GM21515 (cell line): ENCODE results near the gene CLIC5.

ENCODE experiments used
- ATAC-seq: cut with Tn5 transposase; IDR thresholded peaks from one replicate; pipeline ENCODE4 v1.9.1; 2021; ENCODE audit not compliant: unreplicated experiment

CLIC5 gene

GRCh38 chr6:46036911-46037310, 21.3 kb upstream of the CLIC5 start:
- no peak for ATAC-seq

DNA sequence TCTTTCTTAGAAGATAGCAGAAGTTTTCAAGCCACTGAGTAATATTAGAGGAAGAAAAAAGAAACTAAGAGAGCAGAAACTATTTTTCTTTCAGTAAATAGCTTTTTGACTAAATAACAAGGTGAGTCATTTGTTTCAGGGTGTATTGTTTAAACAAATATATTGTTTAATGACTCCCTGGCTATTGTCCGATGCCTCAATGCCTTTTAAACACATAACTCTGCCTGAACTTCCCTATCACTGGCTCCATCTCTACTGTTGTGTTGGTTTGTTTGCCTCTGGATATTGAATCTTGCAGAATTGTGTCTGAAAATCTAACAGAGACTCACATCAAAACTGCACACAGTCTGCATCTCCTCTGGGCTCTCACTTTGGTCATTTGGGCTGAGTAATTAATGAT, 19.6 kb upstream of the CLIC5 start:
- no peak for ATAC-seq

GRCh38 chr6:46032110-46032998, 16.7 kb upstream of the CLIC5 start:
- ATAC-seq: no peak

- ATAC-seq: no peak
These were observed 13.9 kb upstream of the CLIC5 start for GRCh38 chr6:46029602-46030001.

GRCh38 chr6:46026307-46026706, 10.6 kb upstream of the CLIC5 start:
- ATAC-seq: no peak

DNA sequence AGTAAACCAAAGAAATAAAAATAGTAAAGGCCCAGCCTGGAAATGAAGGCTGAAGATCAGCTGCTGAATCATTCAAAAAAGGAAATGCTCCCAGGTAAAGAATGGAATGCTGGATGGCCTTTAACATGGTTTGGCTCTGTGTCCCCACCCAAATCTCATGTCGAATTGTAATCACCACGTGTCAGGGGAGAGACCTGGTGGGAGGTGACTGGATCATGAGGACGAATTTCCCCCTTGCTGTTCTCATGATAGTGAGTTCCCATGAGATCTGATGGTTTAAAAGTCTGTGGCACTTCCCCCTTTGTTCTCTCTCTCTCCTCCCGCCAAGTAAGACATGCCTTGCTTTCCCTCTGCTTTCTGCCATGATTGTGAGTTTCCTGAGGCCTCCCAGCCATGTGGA, 9.9 kb upstream of the CLIC5 start:
- no peak for ATAC-seq

DNA sequence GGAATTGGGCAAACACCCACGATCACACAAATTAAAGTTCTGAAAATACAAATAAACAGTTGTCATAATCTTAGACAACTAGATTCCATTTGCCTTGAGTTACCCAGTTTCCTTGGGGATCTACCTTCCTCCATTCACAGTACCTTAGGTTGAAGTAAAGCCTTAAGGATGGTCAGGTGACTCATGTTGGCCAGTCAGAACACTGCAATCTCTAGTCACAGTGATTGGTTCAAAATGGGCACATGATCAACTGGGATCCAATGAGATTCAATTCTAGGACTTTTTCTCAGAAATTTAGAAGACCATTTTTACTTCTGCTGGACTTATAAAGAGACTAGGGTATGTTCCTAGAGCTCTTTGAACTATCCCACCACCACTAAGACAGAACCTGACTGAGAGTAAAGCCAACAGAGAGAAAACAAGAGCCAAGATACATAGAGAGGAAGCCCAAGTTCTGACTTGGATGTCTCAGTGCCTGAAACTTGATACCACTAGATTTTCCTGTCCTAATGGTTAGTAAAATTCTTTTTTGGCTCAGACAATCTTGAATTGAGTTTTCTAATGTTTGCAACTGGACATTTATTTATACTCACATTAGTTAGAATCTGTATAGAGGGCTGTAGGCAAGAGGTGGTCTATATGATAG, 8.6 kb upstream of the CLIC5 start:
- no peak for ATAC-seq

GRCh38 chr6:46023216-46023915, 7.7 kb upstream of the CLIC5 start:
- no peak for ATAC-seq

- ATAC-seq: no peak
These were observed 6.7 kb upstream of the CLIC5 start for GRCh38 chr6:46022106-46022948.

DNA sequence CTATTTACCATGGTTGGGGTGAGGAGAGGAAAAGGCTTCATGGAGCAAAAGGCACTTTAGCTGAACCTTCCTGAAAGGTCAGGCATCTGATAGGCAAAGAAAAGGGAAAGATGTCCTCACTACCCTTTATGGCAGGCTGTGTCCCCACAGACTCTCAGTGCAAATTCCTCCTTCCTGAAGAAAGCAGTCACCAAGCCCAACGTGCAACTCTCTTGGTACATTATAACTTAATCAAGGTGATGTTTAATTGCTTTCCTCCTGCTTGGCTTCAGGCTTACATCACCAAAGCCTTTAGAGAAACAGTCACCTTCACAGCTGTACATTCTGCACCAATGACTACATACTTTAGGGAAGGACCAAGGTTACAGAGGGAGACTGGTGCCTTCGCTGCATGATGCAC, 2.1 kb upstream of the CLIC5 start:
- no peak for ATAC-seq

DNA sequence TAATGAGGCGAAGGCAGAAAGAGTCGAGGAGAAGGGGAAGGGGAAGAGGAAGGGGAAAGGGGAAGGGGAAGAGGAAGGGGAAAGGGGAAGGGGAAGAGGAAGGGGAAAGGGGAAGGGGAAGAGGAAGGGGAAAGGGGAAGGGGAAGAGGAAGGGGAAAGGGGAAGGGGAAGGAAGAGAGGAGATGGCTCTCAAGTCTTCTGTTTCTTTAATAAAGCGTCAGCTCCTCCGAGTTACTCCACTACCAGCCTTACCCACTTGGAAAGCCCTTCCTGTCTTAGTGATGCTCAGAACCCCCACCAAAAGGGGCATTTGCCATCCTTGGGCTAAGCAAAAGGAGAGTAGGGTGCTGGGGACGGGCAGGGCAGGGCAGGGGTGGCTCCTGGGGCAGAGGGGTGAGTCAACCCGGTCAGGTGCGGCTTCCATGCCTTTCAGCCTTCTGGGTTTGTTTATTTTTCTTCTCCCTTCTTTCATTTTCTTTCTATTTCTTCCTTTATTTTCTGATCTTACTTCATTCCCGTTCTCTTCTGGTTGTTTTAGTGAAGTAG, 476 bp upstream of the CLIC5 start:
- no peak for ATAC-seq

GRCh38 chr6:46014511-46015118, 1.0 kb downstream of the CLIC5 start:
- no peak for ATAC-seq

DNA sequence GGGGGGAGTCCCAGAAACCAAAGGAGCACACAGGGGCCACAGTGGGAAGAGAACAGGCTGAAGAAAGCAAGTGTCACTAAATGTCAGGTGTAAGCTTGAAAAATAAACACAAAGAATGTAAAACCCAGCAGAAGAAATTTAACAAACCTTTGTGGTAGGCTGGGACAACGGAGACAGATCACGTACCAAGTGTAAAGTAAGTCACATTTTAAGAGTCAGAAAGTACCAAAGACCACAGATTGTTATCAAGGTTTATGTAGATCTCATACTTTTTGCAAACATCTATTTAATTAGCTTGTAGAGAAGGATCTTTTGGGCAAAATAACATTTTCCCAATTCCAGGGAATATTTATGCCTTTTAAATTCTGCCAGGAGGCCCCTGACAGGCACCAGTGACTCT, 1.6 kb downstream of the CLIC5 start:
- ATAC-seq: no peak

DNA sequence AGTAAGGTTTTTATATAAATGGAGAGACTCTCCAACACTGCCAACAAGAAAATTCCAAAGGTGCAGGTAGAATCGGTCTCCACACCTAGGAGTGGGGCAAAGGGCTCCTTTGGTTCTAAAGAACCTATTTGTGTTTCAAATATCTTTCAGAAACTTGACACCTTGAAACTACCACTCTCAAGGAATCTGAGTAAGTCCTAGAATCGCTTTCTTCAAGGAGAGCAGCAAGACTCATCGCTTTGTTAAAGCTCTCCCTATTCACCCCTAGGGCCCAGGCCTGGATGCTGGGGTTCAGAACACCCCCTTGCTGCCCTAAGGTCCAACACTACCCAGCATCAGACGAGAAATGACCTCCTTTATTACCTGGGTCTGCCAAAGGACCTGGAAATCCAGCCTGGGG, 2.0 kb downstream of the CLIC5 start:
- ATAC-seq: no peak

DNA sequence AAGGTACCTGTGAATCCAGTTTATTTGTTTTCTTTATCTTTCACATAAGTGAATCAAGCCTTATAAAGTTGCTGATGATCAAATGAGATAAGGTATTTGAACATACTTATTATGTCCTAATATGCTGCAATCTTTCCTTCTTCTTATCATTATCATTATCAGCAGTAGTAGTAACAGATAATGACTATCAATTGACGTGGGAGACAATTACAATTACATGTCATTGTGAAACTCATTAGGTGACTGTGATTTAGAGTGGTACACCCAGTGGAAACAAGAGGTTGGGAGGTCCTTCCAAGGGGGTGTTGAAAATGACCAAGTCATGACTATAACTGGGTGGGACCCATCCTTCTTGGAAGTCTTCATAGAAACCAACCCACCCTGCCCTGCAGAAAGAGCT, 2.8 kb downstream of the CLIC5 start:
- ATAC-seq: no peak

DNA sequence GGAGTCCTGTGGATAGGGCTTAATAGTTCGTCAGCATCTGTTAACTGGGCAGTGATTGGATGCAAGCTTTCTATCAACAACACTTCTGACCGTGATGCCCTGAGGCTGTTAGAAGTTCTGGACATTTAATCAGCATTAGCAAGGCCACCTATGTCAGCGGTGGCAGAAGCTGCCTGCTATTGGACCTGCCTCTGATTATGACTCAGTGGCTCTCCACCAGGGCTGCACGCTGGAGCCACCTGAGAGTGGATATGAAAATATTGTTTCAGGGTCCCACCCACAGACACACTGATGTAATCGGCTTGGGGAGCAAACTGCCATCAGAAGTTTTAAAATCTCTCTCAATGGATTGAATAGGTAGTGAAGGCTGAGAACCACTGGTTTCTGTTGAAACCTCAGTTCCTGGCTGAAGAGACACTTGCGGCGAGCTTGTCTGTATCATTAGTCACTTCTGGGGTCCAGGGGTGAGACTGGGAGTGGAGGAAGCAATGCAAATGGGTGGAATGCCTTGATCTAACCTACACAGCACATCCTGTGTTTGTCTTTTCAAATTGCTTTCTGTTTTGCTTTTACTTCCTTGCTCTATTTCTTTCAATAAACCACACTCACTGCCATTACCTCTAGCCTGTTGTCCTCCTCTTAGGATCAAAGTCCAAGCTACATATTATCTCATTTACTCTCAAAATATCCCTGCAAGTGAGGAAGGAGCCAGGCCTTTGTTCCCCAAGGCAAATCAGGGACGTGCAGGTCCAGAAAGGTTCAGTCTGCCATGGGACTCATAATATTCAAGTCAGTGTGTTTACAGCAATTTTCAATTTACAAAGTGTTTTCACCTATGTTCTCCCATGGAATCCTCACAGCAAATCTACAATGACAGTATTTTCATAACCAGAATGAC, 4.2 kb downstream of the CLIC5 start:
- peak; percentile 96 for ATAC-seq

DNA sequence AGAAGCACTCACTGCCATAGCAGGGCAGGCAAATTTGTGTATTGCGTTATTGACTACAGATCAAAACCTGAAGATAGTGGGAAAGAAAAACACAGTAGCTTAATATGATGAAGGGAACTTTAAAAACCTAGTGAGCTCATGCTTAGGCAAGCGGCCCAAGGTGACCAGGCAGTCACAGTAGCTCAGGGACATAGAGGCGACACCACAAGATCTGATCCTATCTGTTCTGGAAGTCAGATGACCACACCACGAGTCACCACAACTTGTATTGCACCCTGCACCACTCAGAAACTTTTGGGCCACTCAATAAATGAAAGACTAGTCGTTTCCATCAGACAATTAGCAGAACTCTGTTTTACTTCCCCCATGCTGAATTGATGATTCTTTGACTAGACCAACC, 4.9 kb downstream of the CLIC5 start:
- ATAC-seq: no peak

- no peak for ATAC-seq
These were observed 5.4 kb downstream of the CLIC5 start for GRCh38 chr6:46010270-46010669.

DNA sequence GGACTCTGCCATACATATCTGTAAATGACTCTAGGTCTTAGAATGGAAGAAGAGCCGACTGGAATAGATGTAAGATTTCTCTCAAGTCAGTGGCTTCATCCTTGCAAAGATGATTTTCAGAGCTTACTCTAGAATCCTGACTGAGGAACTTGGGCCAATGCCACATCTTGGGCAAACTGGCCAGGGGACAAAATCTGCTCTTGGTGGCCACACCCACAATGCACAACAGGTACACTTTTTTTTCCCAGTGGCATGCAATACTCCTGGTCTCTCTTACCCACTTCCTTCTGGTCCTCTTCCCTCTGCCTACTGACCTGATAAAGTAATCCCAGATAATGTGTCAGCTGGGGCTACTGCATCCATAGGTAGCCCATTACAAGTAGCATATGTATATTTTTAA, 13.4 kb downstream of the CLIC5 start:
- ATAC-seq: no peak
